ENCODE results near the gene THADA.
"Not testable (repeated sequence)": the region's sequence is repeated elsewhere in the genome, so short reads cannot be mapped to it uniquely, and the experiment has no call there.

Gene THADA

DNA sequence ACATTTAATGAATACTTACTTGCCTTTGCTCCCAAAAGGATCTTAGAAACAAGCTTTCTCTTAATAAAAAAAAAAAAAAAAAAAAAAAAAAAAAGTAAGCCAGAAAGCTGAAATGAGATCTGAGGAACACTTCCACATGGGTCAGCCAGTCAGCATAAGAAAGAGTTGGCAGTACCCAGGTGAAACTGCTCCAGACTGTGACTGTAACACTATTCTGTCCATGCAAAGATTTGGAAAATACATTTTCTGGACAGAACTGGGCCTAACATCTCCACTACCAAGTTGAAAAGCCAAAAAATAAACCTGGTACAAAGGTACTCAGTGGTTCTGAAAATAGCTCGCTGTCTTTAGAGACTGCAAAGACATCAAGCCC, 135.7 kb downstream of the THADA start:
- no peak for DNase-seq

DNA sequence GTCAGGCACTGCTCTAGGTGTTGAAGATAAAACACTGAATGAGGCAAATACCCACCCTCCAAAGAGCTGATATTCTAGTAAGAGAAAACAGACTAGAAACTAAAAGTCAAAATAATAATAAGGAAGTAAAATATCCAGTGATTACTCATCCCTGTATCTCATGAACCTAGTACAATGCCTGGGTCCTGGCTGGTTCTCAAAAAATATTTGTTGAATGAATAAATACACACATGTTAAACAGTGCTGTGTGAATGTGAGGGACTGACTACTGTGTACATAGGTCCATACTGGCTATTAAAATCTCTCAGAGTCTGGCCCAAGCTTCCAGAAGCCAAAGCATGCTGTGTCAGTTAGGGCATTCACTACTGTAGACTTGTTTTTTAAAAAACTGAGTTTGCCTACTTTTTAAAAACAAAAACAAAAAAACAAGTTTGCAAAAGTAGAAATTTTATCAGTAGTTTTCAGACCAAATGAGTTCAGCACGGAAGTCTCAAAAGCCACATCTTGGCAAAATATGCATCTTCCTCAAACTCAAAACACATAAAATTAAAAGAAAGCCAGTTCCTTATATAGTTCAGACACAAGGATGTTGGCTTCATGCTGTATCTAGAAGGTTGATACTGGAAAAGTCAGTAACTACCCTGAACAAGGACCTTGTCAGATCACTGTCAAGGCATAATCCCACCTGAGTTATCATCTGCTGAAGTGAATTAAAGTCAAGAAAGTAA, 136.2 kb downstream of the THADA start:
- no peak for DNase-seq

GRCh38 chr2:43458014-43458628, 137.7 kb downstream of the THADA start:
- DNase-seq, result no peak

GRCh38 chr2:43455731-43456642, 139.9 kb downstream of the THADA start:
- no peak for DNase-seq

DNA sequence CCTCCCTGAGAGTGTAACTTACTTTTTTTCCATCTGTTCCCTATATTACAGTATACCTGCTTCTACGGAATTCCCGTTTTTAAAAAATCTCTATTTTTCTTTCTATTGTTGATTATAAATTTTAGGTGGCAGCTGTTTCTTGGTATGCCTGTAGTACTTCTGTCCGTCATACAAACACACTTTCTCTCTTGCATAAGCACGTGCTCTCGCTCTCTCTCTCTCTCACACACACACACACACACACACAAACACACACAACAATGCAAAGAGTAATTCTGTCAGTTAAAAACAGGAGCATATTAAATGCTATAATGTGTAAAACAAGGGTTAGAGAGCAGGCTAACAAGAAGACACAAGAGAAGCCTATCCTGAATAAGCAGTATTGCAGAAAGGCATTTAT, 140.5 kb downstream of the THADA start:
- DNase-seq, result no peak

- DNase-seq, result no peak
Observed at GRCh38 chr2:43454791-43455190, 141.0 kb downstream of the THADA start.

DNA sequence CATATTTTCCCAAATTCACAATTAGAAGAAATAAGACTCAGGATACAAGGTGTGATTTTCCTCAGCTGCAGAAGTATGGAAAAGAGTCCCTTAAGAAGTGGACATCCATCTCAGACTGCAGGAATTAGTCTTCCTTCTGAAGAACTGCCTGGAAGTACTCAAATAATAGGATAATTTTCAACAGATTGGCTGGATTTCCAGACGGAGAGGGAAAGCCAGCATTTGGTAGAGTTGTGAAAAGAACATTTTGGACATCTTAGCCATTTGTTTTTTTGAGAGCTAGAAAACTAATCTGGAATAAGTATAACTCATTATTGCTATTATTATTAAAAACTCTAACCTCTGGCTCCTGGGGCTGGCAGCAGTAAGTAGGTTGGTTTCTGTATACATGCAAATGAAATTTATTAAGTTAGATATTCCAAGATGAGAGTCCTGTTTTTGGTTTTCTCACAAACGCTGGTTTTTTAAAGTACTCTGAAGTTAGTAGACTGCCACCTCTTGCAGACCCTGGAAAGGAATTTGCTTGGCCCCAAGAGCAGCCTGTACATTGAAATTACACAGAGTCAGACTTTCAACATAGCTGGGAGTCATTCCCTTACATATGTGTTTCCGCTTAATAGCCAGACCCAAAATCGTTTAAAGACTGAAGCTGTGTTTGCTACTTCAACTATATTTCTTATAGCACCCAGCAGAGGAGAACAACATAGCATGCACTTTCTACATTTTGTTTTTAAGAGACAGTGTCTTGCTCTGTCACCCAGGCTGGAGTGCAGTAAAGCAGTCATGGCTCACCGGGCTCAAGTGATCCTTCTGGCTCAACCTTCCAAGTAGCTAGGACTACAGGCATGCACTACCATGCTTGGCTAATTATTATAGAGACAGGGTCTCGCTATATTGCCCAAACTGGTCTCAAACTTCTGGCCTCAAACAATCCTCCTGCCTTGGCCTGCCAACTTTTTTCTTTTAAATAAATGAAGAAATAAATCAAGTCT, 142.4 kb downstream of the THADA start:
- DNase-seq, result no peak

DNA sequence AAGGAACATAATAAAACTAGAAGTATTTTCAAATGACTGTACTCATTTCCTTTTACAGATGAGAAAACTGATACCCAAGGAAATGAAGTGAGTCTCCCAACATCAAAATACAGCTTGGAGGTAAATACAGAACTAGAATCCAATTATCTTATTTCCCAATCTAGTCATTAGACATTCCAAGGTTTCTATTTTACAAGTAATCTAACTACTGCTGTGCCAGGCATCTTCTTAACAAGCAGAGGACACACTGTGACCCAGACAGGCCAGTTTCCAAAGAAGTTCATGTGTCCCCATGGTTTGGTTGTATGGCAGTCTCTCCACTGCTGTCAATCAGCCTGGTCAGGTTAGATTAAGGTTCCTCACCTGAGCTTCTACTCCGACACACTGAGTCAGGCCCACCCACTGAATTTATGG, 143.5 kb downstream of the THADA start:
- DNase-seq, result no peak

GRCh38 chr2:43450617-43451016, 145.2 kb downstream of the THADA start:
- DNase-seq, result no peak

DNA sequence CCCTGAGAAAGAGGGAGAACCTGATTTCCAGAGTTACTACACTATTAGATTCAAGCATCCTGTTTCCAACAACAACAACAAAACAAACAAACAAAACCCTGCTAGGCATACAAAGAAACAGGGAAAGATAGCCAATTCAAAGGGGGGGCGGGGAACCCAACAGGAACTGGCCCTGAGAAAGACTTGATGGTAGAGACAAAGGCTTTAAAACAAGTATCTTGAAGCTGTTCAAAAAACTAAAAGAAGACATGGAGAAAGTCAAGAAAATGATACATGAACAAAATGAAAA, 147.1 kb downstream of the THADA start:
- DNase-seq, result no peak

DNA sequence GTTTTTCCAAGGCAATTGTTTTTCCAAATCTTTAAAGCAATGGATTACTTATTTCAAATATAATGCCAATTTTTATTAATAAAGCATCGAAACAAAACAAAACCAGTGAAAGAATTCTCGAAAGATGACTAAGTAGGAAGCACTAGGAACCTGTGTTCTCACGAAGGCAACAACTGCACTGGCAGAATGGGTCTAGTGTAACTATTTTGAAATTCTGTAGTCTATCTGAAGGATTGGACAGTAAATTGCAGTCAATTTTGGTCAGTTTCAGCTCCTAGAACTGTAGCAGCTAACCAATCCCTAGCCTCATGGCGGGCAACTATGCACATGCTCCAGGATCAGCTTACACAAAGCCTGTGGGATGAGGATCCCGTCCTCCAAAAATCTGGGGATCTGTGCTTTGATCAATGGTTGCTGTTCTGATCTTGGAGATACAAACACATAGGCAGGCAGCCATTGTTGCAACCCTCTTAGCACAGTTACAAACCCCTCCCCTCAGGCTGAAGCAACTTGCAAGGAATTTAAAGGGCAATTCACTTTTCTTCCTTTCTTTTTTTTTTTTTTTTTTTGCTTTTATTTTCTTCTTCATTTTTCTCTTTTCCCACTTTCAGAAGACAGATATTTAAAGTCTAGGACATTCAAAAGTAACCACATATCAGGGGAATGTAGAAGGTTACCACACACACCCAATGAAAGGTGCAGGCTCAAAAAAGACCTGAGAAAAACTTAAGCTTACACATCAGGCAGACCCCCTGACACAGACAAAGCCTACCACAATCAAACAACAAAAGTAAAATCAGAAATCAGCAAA, 147.6 kb downstream of the THADA start:
- no peak for DNase-seq

DNA sequence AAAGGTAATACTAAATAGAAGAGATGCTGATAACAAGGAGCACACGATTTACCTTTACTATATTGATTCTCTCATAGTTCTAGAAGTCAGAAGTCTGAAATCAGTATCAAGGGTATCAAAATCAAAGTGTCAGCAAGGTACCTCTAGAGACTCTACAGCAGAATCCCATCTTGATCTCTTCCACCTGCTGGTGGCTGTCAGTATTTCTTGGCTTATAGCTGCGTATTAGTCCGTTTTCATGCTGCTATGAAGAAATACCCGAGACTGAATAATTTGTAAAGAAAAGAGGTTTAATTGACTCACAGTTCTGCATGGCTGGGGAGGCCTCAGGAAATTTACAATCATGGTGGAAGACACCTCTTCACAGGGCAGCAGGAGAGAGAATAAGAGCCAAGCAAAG, 149.1 kb downstream of the THADA start:
- DNase-seq, result not testable (repeated sequence)

DNA sequence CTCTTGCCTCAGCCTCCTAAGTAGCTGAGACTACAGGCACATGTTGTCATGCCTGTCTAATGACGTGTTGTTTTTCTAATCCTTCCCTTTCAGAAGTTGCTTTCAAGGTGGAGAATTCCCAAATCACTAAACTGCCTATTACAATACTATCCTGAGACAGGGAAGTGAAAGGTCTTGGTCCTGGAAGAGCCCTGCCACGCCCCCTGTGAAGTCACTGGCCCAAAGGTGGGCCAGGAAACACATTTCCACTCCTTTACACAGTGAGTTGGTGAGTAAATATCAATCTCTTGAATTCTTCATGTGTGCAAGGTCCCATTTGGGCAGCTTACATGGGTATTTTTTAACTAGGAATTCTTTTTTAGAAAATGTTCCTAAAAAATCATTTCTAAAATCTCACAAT, 150.1 kb downstream of the THADA start:
- DNase-seq, result no peak

- DNase-seq, result no peak
Observed at GRCh38 chr2:43444989-43445645, 150.7 kb downstream of the THADA start.

DNA sequence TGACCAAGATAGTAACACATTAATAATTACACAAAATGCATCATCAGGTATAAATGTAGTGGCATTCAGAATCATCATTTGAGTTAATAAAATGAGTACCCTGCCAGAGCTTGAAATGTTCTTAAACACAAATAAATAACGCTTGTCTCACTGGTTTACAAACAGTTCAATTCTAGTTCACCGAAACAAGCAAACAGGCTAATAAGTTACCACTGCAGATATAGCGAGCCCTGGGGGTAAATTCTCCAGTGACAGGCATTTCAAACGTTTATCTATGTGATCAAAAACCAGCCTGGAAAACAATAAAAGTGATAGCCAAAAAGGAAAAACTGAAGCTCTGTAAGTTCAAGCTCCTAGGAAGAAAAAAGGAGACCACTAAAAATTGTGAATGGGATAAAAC, 152.6 kb downstream of the THADA start:
- no peak for DNase-seq

GRCh38 chr2:43441195-43441594, 154.6 kb downstream of the THADA start:
- no peak for DNase-seq

DNA sequence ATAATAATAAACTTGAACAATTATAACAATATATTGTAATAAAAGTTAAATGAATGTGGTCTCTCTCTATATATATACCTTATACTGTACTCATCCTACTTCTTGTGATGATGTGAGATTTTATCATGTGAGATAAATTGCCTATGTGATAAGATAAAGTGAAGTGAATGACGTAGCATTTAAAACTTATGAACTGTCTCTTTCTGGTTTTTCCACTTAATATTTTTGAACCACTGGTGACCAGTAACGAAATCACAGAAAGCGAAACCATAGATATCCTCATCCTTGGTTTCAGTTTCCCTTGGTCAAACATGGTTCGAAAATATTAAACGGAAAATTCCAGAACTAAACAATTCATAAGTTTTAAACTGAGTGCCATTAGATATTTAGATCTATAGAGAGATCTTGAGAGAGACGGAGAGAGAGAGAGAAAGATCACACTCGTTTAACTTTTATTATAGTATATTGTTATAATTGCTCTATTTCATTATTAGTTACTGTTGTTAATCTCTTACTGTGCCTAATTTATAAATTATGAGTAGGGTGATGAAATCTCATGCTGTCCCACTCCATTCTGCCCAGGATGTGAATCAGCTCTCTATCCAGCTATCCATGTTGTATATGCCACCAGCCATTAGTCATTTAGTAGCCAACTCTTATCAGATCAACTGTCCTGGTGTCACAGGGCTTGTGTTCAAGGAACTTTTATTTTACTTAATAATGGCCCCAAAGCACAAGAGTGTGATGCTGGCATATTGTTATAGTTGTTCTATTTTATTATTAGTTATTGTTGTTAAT, 156.8 kb downstream of the THADA start:
- DNase-seq, result no peak

- no peak for DNase-seq
Observed at GRCh38 chr2:43438342-43438741, 157.5 kb downstream of the THADA start.

DNA sequence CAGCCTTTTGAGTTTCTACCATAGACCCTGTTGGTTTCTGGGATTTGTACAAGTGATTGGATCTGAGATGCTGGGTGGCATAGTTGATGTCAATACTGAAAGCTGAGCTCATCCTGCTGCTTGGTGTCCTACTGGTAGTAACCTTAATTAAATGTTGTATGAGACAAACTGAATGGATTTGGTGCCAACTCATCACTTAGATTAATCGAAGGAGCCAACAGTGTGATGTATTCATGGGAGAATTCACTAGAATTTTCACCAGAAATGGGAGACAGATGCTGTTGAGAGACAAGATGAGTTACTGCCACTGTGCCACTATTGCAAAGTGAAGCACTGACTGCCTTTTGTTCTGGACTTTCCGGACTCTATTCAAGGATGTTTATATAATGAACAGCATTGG, 158.5 kb downstream of the THADA start:
- DNase-seq, result no peak

DNA sequence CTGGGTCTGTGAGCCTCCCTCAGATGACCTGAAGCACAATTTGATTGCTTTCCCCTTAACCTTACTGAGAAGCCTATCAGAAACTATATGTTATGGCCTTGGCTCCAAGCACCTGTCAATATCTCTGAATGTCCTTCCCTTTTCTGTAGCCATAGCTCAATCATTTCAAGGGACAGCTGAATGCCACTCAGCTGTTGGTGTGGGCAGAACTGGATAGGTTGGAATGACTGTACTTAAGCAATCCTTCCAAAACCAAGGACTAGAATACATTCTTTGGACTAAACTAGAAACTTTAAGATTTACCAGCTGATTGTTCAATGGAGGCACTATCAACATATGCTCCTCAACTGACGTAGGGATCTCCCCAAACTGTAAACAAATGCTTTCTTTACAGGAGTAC, 159.4 kb downstream of the THADA start:
- no peak for DNase-seq

DNA sequence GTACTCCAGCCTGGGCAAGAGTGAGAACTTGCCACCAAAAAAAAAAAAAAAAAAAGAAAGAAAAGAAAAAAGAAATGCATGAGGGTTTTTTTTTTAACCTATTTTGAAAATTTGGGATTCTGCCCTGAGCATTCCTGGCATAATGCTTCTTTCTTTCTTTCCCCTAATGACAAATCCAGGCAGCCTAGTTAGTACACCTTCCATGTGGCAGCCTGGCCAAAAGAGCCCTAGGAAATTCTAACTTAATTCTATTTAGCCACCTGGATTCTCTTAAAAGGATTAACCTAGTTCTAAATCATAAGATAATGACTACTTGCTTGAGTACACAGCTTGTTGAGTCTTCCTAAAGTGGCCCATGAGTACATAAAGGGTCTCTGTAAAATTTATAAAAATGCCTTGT, 160.1 kb downstream of the THADA start:
- no peak for DNase-seq

Data from stimulated activated CD8-positive, alpha-beta memory T cell treated with anti-CD3 and anti-CD28 coated beads, Interleukin-4, amount 100 ng/mL, for 48 hours (primary cell).